ENCODE results near the gene ATF6B.

The ATF6B gene

DNA sequence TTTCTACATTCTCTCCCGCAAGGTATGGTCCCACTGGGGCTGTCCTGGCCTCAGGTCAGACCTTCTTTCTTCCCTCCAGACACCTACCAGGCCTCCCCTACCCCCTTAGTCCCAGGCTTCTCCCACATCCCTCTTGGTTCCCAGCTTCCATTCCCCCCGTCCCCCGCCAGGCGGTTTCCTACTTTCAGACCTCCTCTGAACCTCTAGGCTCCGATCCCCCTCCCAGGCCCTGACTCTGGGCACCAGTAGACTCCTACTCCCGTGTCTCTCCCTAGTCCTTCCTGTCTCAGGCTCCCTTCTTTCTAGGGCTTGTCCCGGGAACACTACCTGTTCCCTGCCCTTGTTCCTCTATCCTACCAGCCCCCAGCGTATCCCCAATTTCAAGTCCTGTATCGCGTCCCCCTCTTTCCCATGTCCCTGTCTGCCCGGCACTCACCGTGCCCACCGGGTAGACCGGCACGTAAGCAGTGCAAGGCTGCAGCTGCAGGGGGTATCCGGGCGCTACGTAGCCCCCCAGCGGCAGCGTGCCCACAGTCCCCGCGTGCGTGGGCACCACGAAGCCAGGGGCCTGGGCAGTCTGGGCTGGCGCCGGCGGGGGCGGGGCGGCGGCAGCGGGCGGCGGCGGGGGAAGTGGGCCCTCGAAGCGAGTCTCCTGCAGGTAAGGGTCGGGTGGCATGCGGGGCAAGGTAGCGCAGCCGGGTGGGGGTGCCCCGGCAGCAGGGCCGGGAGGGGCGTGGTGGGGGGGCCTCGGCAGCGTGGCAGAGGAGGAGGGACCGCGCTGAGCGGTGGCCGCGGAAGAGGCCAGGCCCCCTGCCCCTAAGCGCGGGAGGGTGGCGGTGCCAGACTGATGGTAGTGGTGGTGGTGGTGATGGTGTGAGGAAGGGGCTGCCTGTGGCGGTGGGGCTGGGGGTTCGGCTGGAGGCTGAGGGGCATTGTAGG, 22.2 kb upstream of the ATF6B start:
- H3K4me1 ChIP-seq (ENCODE audit: control insufficient read depth in 1 of 2, insufficient read depth in 1 of 2, low read depth in 1 of 2, low read length in 1 of 2) = peaks cover 25 to 27% of the 10 kb centered on the region in 2 experiments
- H3K9me3 ChIP-seq = no peaks in the 10 kb centered on the region
- no peaks in the 10 kb centered on the region for H3K36me3 ChIP-seq
- TF ChIP-seq, protein P1, sequence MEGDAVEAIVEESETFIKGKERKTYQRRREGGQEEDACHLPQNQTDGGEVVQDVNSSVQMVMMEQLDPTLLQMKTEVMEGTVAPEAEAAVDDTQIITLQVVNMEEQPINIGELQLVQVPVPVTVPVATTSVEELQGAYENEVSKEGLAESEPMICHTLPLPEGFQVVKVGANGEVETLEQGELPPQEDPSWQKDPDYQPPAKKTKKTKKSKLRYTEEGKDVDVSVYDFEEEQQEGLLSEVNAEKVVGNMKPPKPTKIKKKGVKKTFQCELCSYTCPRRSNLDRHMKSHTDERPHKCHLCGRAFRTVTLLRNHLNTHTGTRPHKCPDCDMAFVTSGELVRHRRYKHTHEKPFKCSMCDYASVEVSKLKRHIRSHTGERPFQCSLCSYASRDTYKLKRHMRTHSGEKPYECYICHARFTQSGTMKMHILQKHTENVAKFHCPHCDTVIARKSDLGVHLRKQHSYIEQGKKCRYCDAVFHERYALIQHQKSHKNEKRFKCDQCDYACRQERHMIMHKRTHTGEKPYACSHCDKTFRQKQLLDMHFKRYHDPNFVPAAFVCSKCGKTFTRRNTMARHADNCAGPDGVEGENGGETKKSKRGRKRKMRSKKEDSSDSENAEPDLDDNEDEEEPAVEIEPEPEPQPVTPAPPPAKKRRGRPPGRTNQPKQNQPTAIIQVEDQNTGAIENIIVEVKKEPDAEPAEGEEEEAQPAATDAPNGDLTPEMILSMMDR (IDR thresholded peaks at IDR 0.05) = no peak
- peaks cover 95% of the 10 kb centered on the region for H3K27me3 ChIP-seq
- H3K27ac ChIP-seq = no peak overlapping the region
- H3K4me3 ChIP-seq (ENCODE audit: low read depth in 1 of 2, low read length in 1 of 2) = no peak overlapping the region

GRCh38 chr6:32149092-32149755, 21.2 kb upstream of the ATF6B start:
- no peaks in the 10 kb centered on the region for H3K9me3 ChIP-seq
- peaks cover 16 to 20% of the 10 kb centered on the region in 2 experiments for H3K4me1 ChIP-seq (ENCODE audit: control insufficient read depth in 1 of 2, insufficient read depth in 1 of 2, low read depth in 1 of 2, low read length in 1 of 2)
- H3K27ac ChIP-seq = no peak overlapping the region
- H3K27me3 ChIP-seq = peaks cover 85% of the 10 kb centered on the region
- H3K36me3 ChIP-seq = no peaks in the 10 kb centered on the region
- peak overlapping the region; percentile 40 to 46 for H3K4me3 ChIP-seq (ENCODE audit: low read depth in 1 of 2, low read length in 1 of 2)
- TF ChIP-seq, protein P1 (IDR thresholded peaks at IDR 0.05) = no peak

DNA sequence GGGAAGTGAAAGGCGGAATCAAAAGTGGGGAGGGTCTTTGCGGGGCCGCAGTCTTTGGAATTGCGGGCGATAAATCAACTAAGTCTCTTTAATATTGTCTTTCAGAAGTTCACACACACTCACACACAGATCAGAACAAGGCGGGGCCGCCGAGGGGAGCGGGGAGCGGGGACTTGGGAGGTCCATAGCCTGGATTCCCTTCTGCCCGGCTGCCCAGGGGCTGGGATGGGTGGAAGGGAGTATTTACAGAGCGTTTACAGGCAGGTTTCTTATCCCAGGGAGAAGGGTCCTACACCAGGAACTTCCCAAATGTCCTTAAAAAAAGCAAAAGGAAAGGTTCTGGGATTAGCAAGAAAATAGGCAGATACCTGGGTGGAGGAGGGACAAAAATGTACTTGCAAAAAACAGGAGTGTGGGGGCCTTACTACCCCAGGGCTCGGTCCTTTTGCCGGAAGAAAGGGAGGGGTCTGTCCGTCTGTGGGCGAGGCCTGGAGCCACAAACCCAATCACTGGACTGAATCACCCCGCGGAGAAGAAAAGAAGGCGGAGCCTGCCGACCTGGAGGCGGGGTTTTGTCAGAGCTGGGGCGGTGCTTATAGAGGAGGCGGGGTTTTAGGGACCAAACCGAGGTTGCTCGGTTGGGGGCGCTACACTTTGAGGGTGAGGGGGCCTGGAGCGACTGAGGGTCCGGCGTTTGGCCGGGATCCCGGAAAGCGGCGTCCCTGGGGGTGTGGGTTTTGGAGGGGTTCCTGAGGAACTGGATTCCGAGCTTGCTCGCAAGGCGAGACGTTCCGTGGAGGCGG, 20.4 kb upstream of the ATF6B start:
- no peaks in the 10 kb centered on the region for H3K36me3 ChIP-seq
- peaks cover 10 to 12% of the 10 kb centered on the region in 2 experiments for H3K4me1 ChIP-seq (ENCODE audit: control insufficient read depth in 1 of 2, insufficient read depth in 1 of 2, low read depth in 1 of 2, low read length in 1 of 2)
- H3K27ac ChIP-seq = no peak overlapping the region
- no peaks in the 10 kb centered on the region for H3K9me3 ChIP-seq
- TF ChIP-seq, protein P1 (IDR thresholded peaks at IDR 0.05) = no peak
- peak overlapping the region; percentile 40 to 46 for H3K4me3 ChIP-seq (ENCODE audit: low read depth in 1 of 2, low read length in 1 of 2)
- peaks cover 77% of the 10 kb centered on the region for H3K27me3 ChIP-seq

GRCh38 chr6:32147401-32148132, 19.5 kb upstream of the ATF6B start:
- Histone ChIP-seq H3K36me3 (no peaks in the 10 kb centered on the region), H3K4me3 (ENCODE audit: low read depth in 1 of 2, low read length in 1 of 2) (no peak overlapping the region), H3K27me3 (peaks cover 68% of the 10 kb centered on the region), H3K4me1 (ENCODE audit: control insufficient read depth in 1 of 2, insufficient read depth in 1 of 2, low read depth in 1 of 2, low read length in 1 of 2) (peaks cover 10% of the 10 kb centered on the region in 2 experiments), H3K9me3 (no peaks in the 10 kb centered on the region), H3K27ac (no peak overlapping the region)
- TF ChIP-seq, protein P1 (IDR thresholded peaks at IDR 0.05) = peak; percentile 19

DNA sequence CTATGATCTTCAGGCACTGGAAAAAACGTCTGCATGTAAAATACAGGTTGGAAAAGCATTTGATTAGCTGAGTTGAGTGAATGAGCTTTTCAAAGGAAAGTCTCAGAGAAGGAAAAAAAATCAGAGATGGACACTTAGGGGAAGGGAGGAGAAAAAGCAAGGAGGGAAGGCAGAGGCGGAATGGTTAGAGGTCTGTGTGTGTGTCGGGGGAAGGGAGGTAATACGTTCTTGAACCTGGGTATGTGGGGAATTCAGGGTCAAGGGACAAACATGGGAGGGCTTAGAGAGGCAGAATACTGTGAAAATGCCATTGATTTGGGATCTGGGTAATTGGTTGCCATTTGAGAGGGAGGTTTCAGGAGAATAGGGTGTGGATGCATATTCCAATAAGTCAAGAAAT, 18.6 kb upstream of the ATF6B start:
- TF ChIP-seq, protein P1 (IDR thresholded peaks at IDR 0.05) = no peak
- Histone ChIP-seq H3K27ac (no peak overlapping the region), H3K36me3 (no peaks in the 10 kb centered on the region), H3K4me3 (ENCODE audit: low read depth in 1 of 2, low read length in 1 of 2) (no peak overlapping the region), H3K9me3 (no peaks in the 10 kb centered on the region), H3K4me1 (ENCODE audit: control insufficient read depth in 1 of 2, insufficient read depth in 1 of 2, low read depth in 1 of 2, low read length in 1 of 2) (peaks cover 10% of the 10 kb centered on the region in 2 experiments), H3K27me3 (peaks cover 59% of the 10 kb centered on the region)
